Measurements from ENCODE around the gene MIER3. TPM values are rescaled to one million over a fixed set of nuclear protein-coding genes. Genes with fewer than 3 reads are reported as not detected.

MIER3 gene
- total RNA-seq, 2 experiments from 2014 or later, result 16.5 to 17.2 TPM

DNA sequence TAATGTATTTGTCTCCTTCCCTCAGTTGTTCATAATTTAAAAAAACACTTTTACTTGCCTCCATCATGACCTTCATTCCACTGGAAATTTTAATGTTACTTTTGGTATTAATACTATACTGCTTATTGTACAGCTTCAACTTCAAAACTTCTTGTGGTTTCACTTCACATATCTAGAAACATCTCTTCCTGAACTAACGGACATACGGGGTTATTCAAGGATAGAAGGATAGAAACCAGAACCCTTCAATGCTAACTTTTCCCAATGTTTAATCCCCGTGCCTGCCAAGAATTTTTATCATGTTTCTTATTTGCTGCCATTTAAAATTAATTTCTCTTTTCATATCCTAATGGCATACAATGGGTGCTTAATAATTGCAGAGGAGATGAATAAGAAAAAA is 78.9 kb downstream of the MIER3 start:
- H3K36me3 Mint-ChIP-seq, result peaks cover 31% of the 10 kb centered on the region
- H3K9me3 Mint-ChIP-seq, result no peaks in the 10 kb centered on the region
- intact Hi-C loops (cut with micrococcal nuclease), result no loop called here
- H3K4me3 Mint-ChIP-seq, result no peak overlapping the region
- no peaks in the 10 kb centered on the region for H3K27me3 Mint-ChIP-seq
- CTCF ChIA-PET, result interaction anchor here (1.3 to 1.5 kb wide), 3 partner anchors 34 to 609 kb away, joined by 4 to 5 read pairs (median 4); no protein-coding TSS in a partner anchor
- peaks cover 36% of the 10 kb centered on the region for H3K4me1 Mint-ChIP-seq (ENCODE audit: low read depth)
- no peak for DNase-seq
- POLR2A ChIA-PET, result no interaction called here
- H3K27ac Mint-ChIP-seq, result peak overlapping the region; percentile 35

DNA sequence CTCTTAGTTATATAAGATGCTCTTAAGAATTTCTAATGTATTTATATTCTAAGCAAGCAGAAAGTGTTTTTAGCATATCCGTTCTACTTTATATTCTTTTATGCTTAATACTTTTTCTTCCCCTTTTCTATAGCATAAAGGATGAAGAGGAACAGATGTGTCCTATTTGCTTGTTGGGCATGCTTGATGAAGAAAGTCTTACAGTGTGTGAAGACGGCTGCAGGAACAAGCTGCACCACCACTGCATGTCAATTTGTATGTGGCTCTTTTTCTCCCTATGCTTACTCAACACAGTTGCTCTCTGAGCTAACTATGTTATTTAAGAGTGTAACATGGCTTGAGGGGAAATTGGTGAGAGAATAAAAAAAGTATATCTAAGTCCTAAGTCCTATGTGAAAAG is 80.1 kb downstream of the MIER3 start:
- Mint-ChIP-seq H3K36me3 (peaks cover 28% of the 10 kb centered on the region), H3K27ac (peak overlapping the region; percentile 0)
- CTCF ChIA-PET, result interaction anchor here (1.4 kb wide), 1 partner anchor 34 kb away, joined by 4 read pairs; no protein-coding TSS in a partner anchor

More for the DNA sequence above, 80.1 kb downstream of the MIER3 start:
- peaks cover 33% of the 10 kb centered on the region for H3K4me1 Mint-ChIP-seq (ENCODE audit: low read depth)
- intact Hi-C loops (cut with micrococcal nuclease), result no loop called here
- H3K9me3 Mint-ChIP-seq, result no peaks in the 10 kb centered on the region
- no peaks in the 10 kb centered on the region for H3K27me3 Mint-ChIP-seq
- no peak overlapping the region for H3K4me3 Mint-ChIP-seq
- no peak for DNase-seq
- POLR2A ChIA-PET, result no interaction called here

Other genes starting within 250 kb of the MIER3 start
- gene MAP3K1, start 136.6 kb downstream of the MIER3 start, total RNA-seq, result 10 to 100 TPM; 20.5 to 20.6 TPM
- 1 to 10 TPM; 5.1 to 7.4 TPM for gene SETD9, start 42.5 kb downstream of the MIER3 start, total RNA-seq
- 10 to 100 TPM; 94.1 to 98.5 TPM for gene GPBP1, start 221.9 kb upstream of the MIER3 start, total RNA-seq

Measured in activated CD4-positive, alpha-beta memory T cell treated with anti-CD3 and anti-CD28 coated beads for 36 hours (primary cell).